Activated T-helper 1 cell treated with anti-CD3 and anti-CD28 coated beads, Interleukin-12 subunit alpha, Interleukin-12 subunit beta, Interleukin-2, Interleukin-4 antibody, amounts not matched to agents 30 ng/mL and 10 ng/mL and 1 ng/mL, durations not matched to agents 14 hours and 24 hours and 36 hours (primary cell): Measurements from ENCODE around the gene CSMD2. TPM values are rescaled to one million over a fixed set of nuclear protein-coding genes. Genes with fewer than 3 reads are reported as not detected.
"Not testable (repeated sequence)": the region's sequence is repeated elsewhere in the genome, so short reads cannot be mapped to it uniquely, and the experiment has no call there.

Experiments used
- DNase-seq: peaks from one replicate; pipeline ENCODE4 v3.0.0; 2021; ENCODE audit warnings: low spot score
- H3K27ac Mint-ChIP-seq: one replicate; pipeline ENCODE4 v1.8.0; 2021; ENCODE audit warnings: mild to moderate bottlenecking, mixed read lengths
- H3K27me3 Mint-ChIP-seq: one replicate; pipeline ENCODE4 v1.8.0; 2022; ENCODE audit warnings: mild to moderate bottlenecking, moderate library complexity, mixed read lengths; ENCODE audit not compliant: insufficient read depth
- H3K36me3 Mint-ChIP-seq: one replicate; pipeline ENCODE4 v1.8.0; 2021; ENCODE audit warnings: low read depth, mixed read lengths
- H3K4me1 Mint-ChIP-seq: one replicate; pipeline ENCODE4 v1.8.0; 2021; ENCODE audit warnings: low read depth, mixed read lengths
- H3K4me3 Mint-ChIP-seq: one replicate; pipeline ENCODE4 v1.8.0; 2021; ENCODE audit warnings: mild to moderate bottlenecking, moderate library complexity, mixed read lengths
- H3K9me3 Mint-ChIP-seq: one replicate; pipeline ENCODE4 v1.8.0; 2021; ENCODE audit warnings: mixed read lengths
- intact Hi-C: fragments of 100-400 bp; cut with micrococcal nuclease; formaldehyde crosslinking; loops from one replicate; pipeline ENCODE4 v1.15.1; 2024
- total RNA-seq: library from RNA; stranded (reverse); gene quantifications from 2 replicates; pipeline ENCODE4 v1.2.3, GENCODE V29; 2022

The CSMD2 gene
- total RNA-seq, 1 donor from 2014 or later = not detected

GRCh38 chr1:34115233-34115632 lies 49.8 kb downstream of the CSMD2 start:
- Mint-ChIP-seq H3K27me3 (peaks cover 6% of the 10 kb centered on the region), H3K9me3 (peaks cover 15% of the 10 kb centered on the region), H3K27ac (no peak overlapping the region), H3K36me3 (no peaks in the 10 kb centered on the region), H3K4me1 (no peaks in the 10 kb centered on the region), H3K4me3 (no peak overlapping the region)
- no peak for DNase-seq
- intact Hi-C loops = no loop called here

DNA sequence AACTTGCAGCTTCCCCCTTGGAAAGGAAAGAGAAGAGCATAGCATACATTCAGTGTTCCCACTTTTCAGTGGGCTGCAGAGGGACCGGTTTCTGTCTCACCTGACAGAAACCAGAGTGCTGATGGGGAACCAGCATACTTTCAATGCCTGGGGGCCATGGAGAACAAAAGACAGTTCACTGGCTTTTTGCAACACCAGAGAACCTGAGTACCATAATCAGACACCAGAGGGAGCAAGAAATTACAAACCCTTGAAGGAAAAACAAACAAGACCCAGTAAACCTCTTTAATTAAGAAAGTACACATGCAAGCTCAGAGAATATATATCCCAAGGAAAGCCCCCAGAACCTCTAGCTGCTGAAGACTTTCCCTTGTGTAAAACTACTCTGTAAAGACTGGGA lies 51.1 kb downstream of the CSMD2 start:
- peaks cover 15% of the 10 kb centered on the region for H3K9me3 Mint-ChIP-seq
- H3K4me3 Mint-ChIP-seq = no peak overlapping the region
- no peak for DNase-seq
- intact Hi-C loops = no loop called here
- peaks cover 6% of the 10 kb centered on the region for H3K27me3 Mint-ChIP-seq
- no peaks in the 10 kb centered on the region for H3K4me1 Mint-ChIP-seq
- no peaks in the 10 kb centered on the region for H3K36me3 Mint-ChIP-seq
- H3K27ac Mint-ChIP-seq = no peak overlapping the region

DNA sequence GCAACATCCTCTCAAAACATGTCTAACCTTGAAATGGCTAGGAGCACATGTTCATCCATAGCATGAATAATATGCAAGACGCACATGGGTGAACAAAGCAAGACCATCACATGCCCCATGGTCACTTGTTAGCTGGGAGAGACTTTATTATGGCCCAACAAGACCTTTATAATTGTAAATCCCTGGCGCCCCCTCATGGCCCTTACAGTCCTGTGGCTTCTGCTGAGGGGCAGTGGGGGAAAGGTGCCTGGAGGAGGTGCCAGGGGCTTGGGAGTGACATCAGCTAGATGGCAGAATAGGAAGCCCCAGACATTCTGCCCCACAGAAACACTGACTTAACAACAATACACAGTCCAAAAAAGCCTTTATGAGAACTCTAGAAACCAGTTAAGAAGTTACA lies 51.7 kb downstream of the CSMD2 start:
- Mint-ChIP-seq H3K4me3 (no peak overlapping the region), H3K27ac (no peak overlapping the region), H3K27me3 (peaks cover 6% of the 10 kb centered on the region), H3K4me1 (no peaks in the 10 kb centered on the region), H3K36me3 (no peaks in the 10 kb centered on the region), H3K9me3 (peaks cover 15% of the 10 kb centered on the region)
- intact Hi-C loops = no loop called here
- no peak for DNase-seq

DNA sequence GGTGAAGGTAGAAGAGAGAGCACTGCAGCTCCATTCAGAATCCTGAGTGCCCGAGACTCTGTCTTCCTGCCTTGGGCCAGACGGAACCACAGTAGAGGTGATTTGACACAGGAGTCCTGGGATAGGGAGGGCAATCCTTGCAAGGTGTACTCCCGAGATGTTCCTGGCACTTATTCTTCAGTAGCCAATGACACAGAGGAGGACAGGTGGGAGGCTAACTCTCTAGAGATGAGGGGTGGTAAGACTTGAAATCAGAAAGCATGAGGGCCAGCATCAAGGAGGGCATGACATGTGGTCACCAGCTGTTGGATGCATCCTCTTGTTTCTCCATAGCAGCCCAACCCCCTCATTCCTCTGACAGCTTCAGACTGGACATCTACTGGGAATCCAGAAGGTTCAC lies 56.3 kb downstream of the CSMD2 start:
- H3K4me1 Mint-ChIP-seq = no peaks in the 10 kb centered on the region
- no peaks in the 10 kb centered on the region for H3K27me3 Mint-ChIP-seq
- no peaks in the 10 kb centered on the region for H3K36me3 Mint-ChIP-seq

DNA sequence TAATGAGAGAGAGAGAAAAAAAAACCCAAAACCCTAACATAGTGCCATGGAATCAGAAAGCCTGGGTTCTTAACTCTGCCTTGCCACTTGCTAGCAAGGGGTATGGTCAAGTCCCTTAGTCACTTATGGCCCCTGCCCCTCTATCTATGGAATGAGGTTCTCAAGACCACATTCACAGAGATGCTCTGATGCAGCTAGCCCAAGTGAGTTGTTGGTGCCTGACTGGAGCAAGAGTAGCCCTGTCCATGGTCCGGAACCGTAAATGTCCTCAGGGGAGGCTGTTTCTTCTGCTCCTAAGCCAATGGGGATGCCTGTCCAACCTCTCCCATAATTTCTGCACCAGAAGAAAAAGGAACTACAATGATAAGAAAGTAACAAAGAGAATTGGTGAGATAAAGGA lies 56.8 kb downstream of the CSMD2 start:
- H3K9me3 Mint-ChIP-seq = no peaks in the 10 kb centered on the region

More for the DNA sequence above, 56.3 kb downstream of the CSMD2 start:
- intact Hi-C loops = no loop called here
- H3K9me3 Mint-ChIP-seq = no peaks in the 10 kb centered on the region
- DNase-seq = no peak
- no peak overlapping the region for H3K27ac Mint-ChIP-seq
- no peak overlapping the region for H3K4me3 Mint-ChIP-seq

GRCh38 chr1:34101151-34101550 lies 63.9 kb downstream of the CSMD2 start:
- Mint-ChIP-seq H3K36me3 (no peaks in the 10 kb centered on the region), H3K4me1 (no peaks in the 10 kb centered on the region), H3K4me3 (no peak overlapping the region), H3K27ac (no peak overlapping the region), H3K27me3 (no peaks in the 10 kb centered on the region), H3K9me3 (no peaks in the 10 kb centered on the region)
- no peak for DNase-seq
- intact Hi-C loops = no loop called here

More for the DNA sequence above, 56.8 kb downstream of the CSMD2 start:
- no peaks in the 10 kb centered on the region for H3K36me3 Mint-ChIP-seq
- intact Hi-C loops = no loop called here
- H3K27me3 Mint-ChIP-seq = no peaks in the 10 kb centered on the region
- no peak overlapping the region for H3K27ac Mint-ChIP-seq
- DNase-seq = no peak
- H3K4me1 Mint-ChIP-seq = no peaks in the 10 kb centered on the region
- no peak overlapping the region for H3K4me3 Mint-ChIP-seq

DNA sequence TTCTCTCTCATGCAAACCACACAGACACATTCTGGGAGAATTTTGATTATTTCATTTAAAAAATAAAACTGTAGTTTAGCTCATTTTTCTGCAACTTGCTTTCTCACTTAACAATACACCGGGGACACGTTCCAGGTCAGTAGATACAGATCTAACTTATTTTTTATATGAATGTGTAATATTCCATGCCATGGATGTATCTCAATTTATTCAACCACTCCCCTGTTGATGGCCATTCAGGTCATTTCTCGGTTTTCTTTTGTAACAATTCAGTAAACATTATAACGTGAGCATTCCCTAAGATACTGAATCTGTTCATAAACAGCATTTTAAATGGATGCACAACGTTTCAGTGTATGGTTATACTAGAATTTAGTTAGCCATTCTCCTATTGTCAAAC lies 64.7 kb downstream of the CSMD2 start:
- no peaks in the 10 kb centered on the region for H3K9me3 Mint-ChIP-seq
- no peak overlapping the region for H3K27ac Mint-ChIP-seq
- H3K36me3 Mint-ChIP-seq = no peaks in the 10 kb centered on the region
- H3K4me1 Mint-ChIP-seq = no peaks in the 10 kb centered on the region
- intact Hi-C loops = no loop called here
- DNase-seq = no peak
- no peak overlapping the region for H3K4me3 Mint-ChIP-seq
- H3K27me3 Mint-ChIP-seq = no peaks in the 10 kb centered on the region

GRCh38 chr1:34092399-34092798 lies 72.6 kb downstream of the CSMD2 start:
- H3K27me3 Mint-ChIP-seq, H3K27ac Mint-ChIP-seq, H3K4me1 Mint-ChIP-seq, H3K36me3 Mint-ChIP-seq, H3K9me3 Mint-ChIP-seq, intact Hi-C loops, DNase-seq, H3K4me3 Mint-ChIP-seq: not testable (repeated sequence)

- DNase-seq = no peak
- H3K27me3 Mint-ChIP-seq = peaks cover 1% of the 10 kb centered on the region
- H3K36me3 Mint-ChIP-seq = no peaks in the 10 kb centered on the region
- H3K4me1 Mint-ChIP-seq = no peaks in the 10 kb centered on the region
- no peak overlapping the region for H3K4me3 Mint-ChIP-seq
- intact Hi-C loops = no loop called here
- no peak overlapping the region for H3K27ac Mint-ChIP-seq
- no peaks in the 10 kb centered on the region for H3K9me3 Mint-ChIP-seq
These were observed 75.3 kb downstream of the CSMD2 start for GRCh38 chr1:34089731-34090130.

DNA sequence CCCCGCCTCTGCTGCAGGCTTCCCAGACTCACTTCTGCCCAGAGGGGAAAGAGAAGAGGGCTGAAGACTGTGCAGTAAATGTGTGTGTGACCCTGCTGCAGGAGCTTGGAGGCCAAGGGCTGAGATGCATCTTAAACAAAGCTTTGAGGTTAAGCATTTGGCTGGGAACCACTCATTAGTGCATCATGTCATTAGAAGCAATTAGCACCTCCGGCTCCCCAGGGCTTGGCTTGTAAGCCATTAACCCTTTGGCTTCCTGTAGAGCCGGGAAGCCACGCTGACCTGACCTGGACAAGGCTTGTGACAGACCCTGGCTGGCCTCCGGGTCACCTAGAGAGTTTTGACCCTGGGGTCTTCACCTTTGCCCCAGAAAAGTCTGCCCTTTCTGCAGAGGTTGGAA lies 77.0 kb downstream of the CSMD2 start:
- no peak overlapping the region for H3K27ac Mint-ChIP-seq
- DNase-seq = no peak
- H3K27me3 Mint-ChIP-seq = peaks cover 1% of the 10 kb centered on the region
- no peaks in the 10 kb centered on the region for H3K4me1 Mint-ChIP-seq
- intact Hi-C loops = no loop called here
- peaks cover 6% of the 10 kb centered on the region for H3K9me3 Mint-ChIP-seq
- no peak overlapping the region for H3K4me3 Mint-ChIP-seq
- H3K36me3 Mint-ChIP-seq = no peaks in the 10 kb centered on the region

GRCh38 chr1:34086561-34086960 lies 78.5 kb downstream of the CSMD2 start:
- DNase-seq = no peak
- Mint-ChIP-seq H3K4me3 (no peak overlapping the region), H3K27ac (no peak overlapping the region), H3K9me3 (peaks cover 6% of the 10 kb centered on the region), H3K4me1 (no peaks in the 10 kb centered on the region), H3K27me3 (peaks cover 1% of the 10 kb centered on the region), H3K36me3 (no peaks in the 10 kb centered on the region)
- intact Hi-C loops = no loop called here

DNA sequence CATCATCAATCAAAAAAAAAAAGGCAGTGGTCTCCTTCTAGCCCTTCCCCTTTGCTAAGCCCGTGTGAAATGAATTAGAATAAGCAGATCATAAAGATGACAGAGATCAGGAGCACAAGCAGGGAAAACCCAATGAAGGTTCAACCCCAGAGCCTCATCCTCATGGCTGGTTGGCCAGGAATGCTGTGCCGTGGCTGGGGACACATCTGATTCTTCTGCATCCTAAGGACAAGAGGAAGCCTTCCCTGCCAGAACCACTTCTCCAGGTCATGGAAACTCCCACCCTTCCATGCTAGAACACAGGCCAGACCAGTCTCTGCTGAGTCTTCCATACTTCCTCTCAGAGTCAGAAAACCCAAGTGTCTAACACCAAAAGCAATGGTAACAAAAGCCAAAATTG lies 81.1 kb downstream of the CSMD2 start:
- peaks cover 6% of the 10 kb centered on the region for H3K9me3 Mint-ChIP-seq
- H3K36me3 Mint-ChIP-seq = no peaks in the 10 kb centered on the region

DNA sequence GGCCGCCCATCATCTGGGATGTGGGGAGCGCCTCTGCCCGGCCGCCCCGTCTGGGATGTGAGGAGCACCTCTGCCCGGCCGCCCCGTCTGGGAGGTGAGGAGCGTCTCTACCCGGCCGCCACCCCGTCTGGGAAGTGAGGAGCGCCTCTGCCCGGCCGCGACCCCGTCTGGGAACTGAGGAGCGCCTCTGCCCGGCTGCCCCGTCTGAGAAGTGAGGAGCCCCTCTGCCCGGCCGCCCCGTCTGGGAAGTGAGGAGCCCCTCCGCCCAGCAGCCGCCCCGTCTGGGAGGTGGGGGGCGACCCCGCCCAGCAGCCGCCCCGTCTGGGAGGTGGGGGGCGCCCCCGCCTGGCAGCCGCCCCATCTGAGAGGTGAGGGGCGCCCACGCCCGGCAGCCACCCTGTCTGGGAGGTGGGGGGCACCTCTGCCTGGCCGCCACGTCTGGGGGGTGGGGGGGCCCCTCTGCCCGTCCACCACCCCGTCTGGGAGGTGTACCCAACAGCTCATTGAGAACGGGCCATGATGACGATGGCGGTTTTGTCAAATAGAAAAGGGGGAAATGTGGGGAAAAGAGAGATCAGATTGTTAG lies 82.9 kb downstream of the CSMD2 start:
- H3K27me3 Mint-ChIP-seq, H3K4me1 Mint-ChIP-seq, DNase-seq, H3K27ac Mint-ChIP-seq, H3K9me3 Mint-ChIP-seq, intact Hi-C loops, H3K4me3 Mint-ChIP-seq, H3K36me3 Mint-ChIP-seq: not testable (repeated sequence)

More for the DNA sequence above, 81.1 kb downstream of the CSMD2 start:
- H3K4me1 Mint-ChIP-seq = no peaks in the 10 kb centered on the region
- H3K27ac Mint-ChIP-seq = no peak overlapping the region
- intact Hi-C loops = no loop called here
- H3K4me3 Mint-ChIP-seq = no peak overlapping the region
- DNase-seq = no peak
- no peaks in the 10 kb centered on the region for H3K27me3 Mint-ChIP-seq

DNA sequence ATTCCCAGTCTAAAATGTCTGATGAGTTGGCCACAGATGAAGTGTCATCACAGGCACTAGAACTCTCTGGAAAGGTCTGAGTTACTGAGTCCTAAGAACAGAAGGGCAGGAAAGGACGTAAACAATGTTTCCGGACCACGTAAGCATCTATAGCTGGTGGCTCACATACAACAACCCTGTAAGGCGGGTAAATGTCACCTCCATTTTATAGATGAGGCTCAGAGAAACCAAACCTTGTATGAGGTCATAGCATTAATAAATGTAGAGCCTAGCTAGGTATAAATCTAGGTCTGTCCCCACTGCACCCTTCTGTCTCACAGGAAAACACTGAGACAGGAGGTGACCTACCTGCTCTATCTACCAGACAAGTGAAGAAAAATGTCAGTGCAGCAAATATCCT lies 86.6 kb downstream of the CSMD2 start:
- Mint-ChIP-seq H3K4me3 (no peak overlapping the region), H3K27ac (no peak overlapping the region), H3K36me3 (no peaks in the 10 kb centered on the region), H3K27me3 (no peaks in the 10 kb centered on the region), H3K4me1 (no peaks in the 10 kb centered on the region), H3K9me3 (no peaks in the 10 kb centered on the region)
- intact Hi-C loops = no loop called here
- DNase-seq = no peak
